Liver (tissue), 9 donors: ENCODE data around the gene NTNG2. TPM values are rescaled to one million over a fixed set of nuclear protein-coding genes. Genes with fewer than 3 reads are reported as not detected.

Experiments
- DNase-seq: peaks from one replicate; pipeline ENCODE4 v3.0.0-alpha.2; 2017; ENCODE audit warnings: low spot score
- H3K27ac ChIP-seq, 2 donors: one replicate each; pipeline ENCODE4 v1.7.0; 2013; ENCODE audit warnings: inconsistent platforms in 2 of 2, low read length in 2 of 2, control low read depth in 1 of 2, low read depth in 1 of 2, mild to moderate bottlenecking in 1 of 2
- H3K27me3 ChIP-seq, 4 donors: one replicate each; pipeline versions ENCODE4 v1.6.1 to v1.7.0; 2013; ENCODE audit warnings: low read length in 3 of 4, inconsistent platforms in 1 of 4, mild to moderate bottlenecking in 1 of 4, moderate library complexity in 1 of 4; ENCODE audit not compliant: control insufficient read depth in 4 of 4, insufficient read depth in 4 of 4
- H3K36me3 ChIP-seq, 4 donors: one replicate each; pipeline versions ENCODE4 v1.6.1 to v1.7.0; 2013; ENCODE audit warnings: low read length in 3 of 4, mild to moderate bottlenecking in 3 of 4, low read depth in 1 of 4, moderate library complexity in 1 of 4; ENCODE audit not compliant: control insufficient read depth in 4 of 4, insufficient read depth in 3 of 4
- H3K4me1 ChIP-seq, 4 donors: one replicate each; pipeline versions ENCODE4 v1.6.1 to v1.7.0; 2013; ENCODE audit warnings: low read length in 3 of 4, mild to moderate bottlenecking in 3 of 4, moderate library complexity in 1 of 4; ENCODE audit not compliant: control insufficient read depth in 4 of 4, insufficient read depth in 4 of 4
- H3K4me3 ChIP-seq, 3 donors: one replicate each; pipeline versions ENCODE4 v1.6.1 to v1.7.0; 2013; ENCODE audit warnings: low read length in 3 of 3, control low read depth in 1 of 3, low read depth in 1 of 3, mild to moderate bottlenecking in 1 of 3
- H3K9ac ChIP-seq, 2 donors: one replicate each; pipeline ENCODE4 v1.7.0; 2013; ENCODE audit warnings: low read length in 2 of 2, mild to moderate bottlenecking in 2 of 2, moderate library complexity in 2 of 2, control low read depth in 1 of 2, low read depth in 1 of 2
- H3K9me3 ChIP-seq, 4 donors: one replicate each; pipeline versions ENCODE4 v1.6.1 to v1.7.0; 2013; ENCODE audit warnings: low read length in 3 of 4; ENCODE audit not compliant: control insufficient read depth in 4 of 4
- FOXA1 ChIP-seq: IDR thresholded peaks from 2 replicates; pipeline ENCODE4 v1.6.1; 2016; ENCODE audit warnings: antibody characterized with exemption
- FOXA2 ChIP-seq: IDR thresholded peaks from 2 replicates; pipeline ENCODE4 v1.6.1; 2016; ENCODE audit warnings: antibody characterized with exemption
- GABPA ChIP-seq, 2 donors: IDR thresholded peaks in 1 of 2; conservative IDR thresholded peaks in 1 of 2; 2 replicates each; pipeline ENCODE4 v1.6.1; 2016; ENCODE audit warnings: antibody characterized with exemption in 2 of 2, mild to moderate bottlenecking in 1 of 2, moderate library complexity in 1 of 2
- HNF4G ChIP-seq: IDR thresholded peaks from 2 replicates; pipeline ENCODE4 v1.6.1; 2016; ENCODE audit warnings: antibody characterized with exemption
- JUND ChIP-seq, 2 donors: IDR thresholded peaks; 2 replicates each; pipeline ENCODE4 v1.6.1; 2016; ENCODE audit warnings: antibody characterized with exemption in 2 of 2
- MAX ChIP-seq: IDR thresholded peaks from 2 replicates; pipeline ENCODE4 v1.6.1; 2016; ENCODE audit warnings: antibody characterized with exemption
- NR2F2 ChIP-seq: IDR thresholded peaks from 2 replicates; pipeline ENCODE4 v1.6.1; 2016; ENCODE audit warnings: antibody characterized with exemption
- RAD21 ChIP-seq, 2 donors: IDR thresholded peaks; 2 replicates each; pipeline ENCODE4 v1.6.1; 2016; ENCODE audit warnings: antibody characterized with exemption in 2 of 2, mild to moderate bottlenecking in 2 of 2
- REST ChIP-seq: IDR thresholded peaks from 2 replicates; pipeline ENCODE4 v1.6.1; 2016; ENCODE audit warnings: antibody characterized with exemption, mild to moderate bottlenecking
- RXRA ChIP-seq, 2 donors: IDR thresholded peaks; 2 replicates each; pipeline ENCODE4 v1.6.1; 2017 to 2018; ENCODE audit warnings: antibody characterized with exemption in 2 of 2, mild to moderate bottlenecking in 1 of 2
- SP1 ChIP-seq: IDR thresholded peaks from 2 replicates; pipeline ENCODE4 v1.6.1; 2018; ENCODE audit warnings: antibody characterized with exemption, mild to moderate bottlenecking
- TAF1 ChIP-seq: conservative IDR thresholded peaks from 2 replicates; pipeline ENCODE4 v1.6.1; 2016; ENCODE audit warnings: antibody characterized with exemption, mild to moderate bottlenecking
- YY1 ChIP-seq: IDR thresholded peaks from 2 replicates; pipeline ENCODE4 v1.6.1; 2016; ENCODE audit warnings: antibody characterized with exemption, mild to moderate bottlenecking
- WGBS: extraction: QIAGEN DNeasy Blood & Tissue Kit; methylation state at CpG from one replicate; pipeline ENCODE4 v1.1.7; 2013; 5-methylcytosine and 5-hydroxymethylcytosine counted together
- polyA plus RNA-seq, 2 donors: library from polyadenylated mRNA; stranded (reverse) in 1 of 2; unstranded in 1 of 2; fragments of 200-250 nt in 1 of 2; fragments of >200 nt in 1 of 2; fragmentation: Nextera tagmentation in 1 of 2; extraction: Ambion mirVana in 1 of 2; gene quantifications; one replicate each; pipeline versions ENCODE4 v1.2.1 to v1.2.3, GENCODE V29; 2013 to 2015
- total RNA-seq, 2 donors: library from RNA; depleted of rRNA; stranded (reverse); fragments of >200 nt; gene quantifications; one replicate each; pipeline ENCODE4 v1.2.3, GENCODE V29; 2014
- TF ChIP-seq, protein P1 (sequence below): IDR thresholded peaks from 2 replicates; pipeline ENCODE4 v1.6.1; 2016; ENCODE audit warnings: antibody characterized with exemption
- TF ChIP-seq, protein P2 (sequence below): fragments of 150-350 bp; IDR thresholded peaks from 2 replicates; pipeline ENCODE4 v1.5.1; 2017; ENCODE audit warnings: improper control_type of control experiment, low read depth, low read length; ENCODE audit not compliant: missing input control
- donor health status: healthy.
- donor health status: healthy.
- donor health status: healthy.
- donor health status: healthy.
- donor health status: healthy.

NTNG2 gene
- total and polyA plus RNA-seq, 4 donors, result 0.12 to 0.42 (median 0.28) TPM; not detected in 1

DNA sequence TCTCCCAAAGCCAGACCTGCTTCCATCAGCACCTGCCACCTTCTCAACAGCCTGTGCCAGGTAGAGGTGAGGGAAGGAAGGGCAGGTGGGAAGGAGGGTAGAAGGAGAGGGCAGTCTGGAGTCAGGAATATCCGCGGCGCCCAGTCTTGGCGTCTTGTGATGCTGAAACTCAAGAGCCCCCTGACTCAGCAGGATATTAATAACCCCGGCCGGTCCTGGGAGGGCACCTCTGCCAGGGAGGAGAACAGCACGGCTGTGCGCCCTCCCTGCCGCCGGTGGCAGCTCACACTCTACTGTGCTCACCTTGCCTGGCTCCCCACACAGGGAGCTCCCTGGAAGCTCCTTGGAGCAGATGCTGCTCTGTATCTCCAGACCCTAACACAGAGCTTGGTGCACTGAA, 11.6 kb upstream of the NTNG2 start:
- Histone ChIP-seq H3K9ac (no peak overlapping the region), H3K27me3 (peaks cover 0 to 15% (median 3%) of the 10 kb centered on the region in 4 donors)

GRCh38 chr9:132151118-132151517, 10.7 kb upstream of the NTNG2 start:
- Histone ChIP-seq H3K27me3 (peaks cover 0 to 19% (median 3%) of the 10 kb centered on the region in 4 donors), H3K27ac (no peak overlapping the region), H3K9ac (no peak overlapping the region), H3K4me3 (no peak overlapping the region), H3K4me1 (no peaks in the 10 kb centered on the region), H3K36me3 (no peaks in the 10 kb centered on the region), H3K9me3 (no peaks in the 10 kb centered on the region)
- 80% methylated on average over 4 of the region's 4 CpGs for WGBS
- no peak for DNase-seq
- TF ChIP-seq FOXA1 (no peak), MAX (no peak), NR2F2 (no peak), REST (no peak), GABPA (IDR thresholded peaks at IDR 0.05 in 1 of 2, conservative IDR thresholded peaks at IDR 0.05 in 1 of 2) (no peak), TAF1 (no peak), RAD21 (IDR thresholded peaks at IDR 0.05) (no peak), YY1 (no peak), JUND (IDR thresholded peaks at IDR 0.05) (no peak), HNF4G (no peak), FOXA2 (no peak), SP1 (no peak), RXRA (IDR thresholded peaks at IDR 0.05) (no peak)
- TF ChIP-seq, protein P1, sequence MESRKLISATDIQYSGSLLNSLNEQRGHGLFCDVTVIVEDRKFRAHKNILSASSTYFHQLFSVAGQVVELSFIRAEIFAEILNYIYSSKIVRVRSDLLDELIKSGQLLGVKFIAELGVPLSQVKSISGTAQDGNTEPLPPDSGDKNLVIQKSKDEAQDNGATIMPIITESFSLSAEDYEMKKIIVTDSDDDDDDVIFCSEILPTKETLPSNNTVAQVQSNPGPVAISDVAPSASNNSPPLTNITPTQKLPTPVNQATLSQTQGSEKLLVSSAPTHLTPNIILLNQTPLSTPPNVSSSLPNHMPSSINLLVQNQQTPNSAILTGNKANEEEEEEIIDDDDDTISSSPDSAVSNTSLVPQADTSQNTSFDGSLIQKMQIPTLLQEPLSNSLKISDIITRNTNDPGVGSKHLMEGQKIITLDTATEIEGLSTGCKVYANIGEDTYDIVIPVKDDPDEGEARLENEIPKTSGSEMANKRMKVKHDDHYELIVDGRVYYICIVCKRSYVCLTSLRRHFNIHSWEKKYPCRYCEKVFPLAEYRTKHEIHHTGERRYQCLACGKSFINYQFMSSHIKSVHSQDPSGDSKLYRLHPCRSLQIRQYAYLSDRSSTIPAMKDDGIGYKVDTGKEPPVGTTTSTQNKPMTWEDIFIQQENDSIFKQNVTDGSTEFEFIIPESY, result no peak
- TF ChIP-seq, protein P2, sequence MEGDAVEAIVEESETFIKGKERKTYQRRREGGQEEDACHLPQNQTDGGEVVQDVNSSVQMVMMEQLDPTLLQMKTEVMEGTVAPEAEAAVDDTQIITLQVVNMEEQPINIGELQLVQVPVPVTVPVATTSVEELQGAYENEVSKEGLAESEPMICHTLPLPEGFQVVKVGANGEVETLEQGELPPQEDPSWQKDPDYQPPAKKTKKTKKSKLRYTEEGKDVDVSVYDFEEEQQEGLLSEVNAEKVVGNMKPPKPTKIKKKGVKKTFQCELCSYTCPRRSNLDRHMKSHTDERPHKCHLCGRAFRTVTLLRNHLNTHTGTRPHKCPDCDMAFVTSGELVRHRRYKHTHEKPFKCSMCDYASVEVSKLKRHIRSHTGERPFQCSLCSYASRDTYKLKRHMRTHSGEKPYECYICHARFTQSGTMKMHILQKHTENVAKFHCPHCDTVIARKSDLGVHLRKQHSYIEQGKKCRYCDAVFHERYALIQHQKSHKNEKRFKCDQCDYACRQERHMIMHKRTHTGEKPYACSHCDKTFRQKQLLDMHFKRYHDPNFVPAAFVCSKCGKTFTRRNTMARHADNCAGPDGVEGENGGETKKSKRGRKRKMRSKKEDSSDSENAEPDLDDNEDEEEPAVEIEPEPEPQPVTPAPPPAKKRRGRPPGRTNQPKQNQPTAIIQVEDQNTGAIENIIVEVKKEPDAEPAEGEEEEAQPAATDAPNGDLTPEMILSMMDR, result no peak

More for the DNA sequence above, 11.6 kb upstream of the NTNG2 start:
- H3K27ac ChIP-seq, result no peak overlapping the region
- WGBS, result 77% methylated on average over 10 of the region's 10 CpGs
- H3K9me3 ChIP-seq, result no peaks in the 10 kb centered on the region
- TF ChIP-seq FOXA1 (no peak), HNF4G (no peak), JUND (IDR thresholded peaks at IDR 0.05) (no peak), SP1 (no peak), REST (no peak), MAX (no peak), TAF1 (no peak), NR2F2 (no peak), RXRA (IDR thresholded peaks at IDR 0.05) (no peak)
- no peaks in the 10 kb centered on the region for H3K4me1 ChIP-seq
- H3K36me3 ChIP-seq, result no peaks in the 10 kb centered on the region
- no peak overlapping the region for H3K4me3 ChIP-seq
- no peak for DNase-seq
